ENCODE data around the gene MGAT3. TPM values are rescaled to one million over a fixed set of nuclear protein-coding genes. Genes with fewer than 3 reads are reported as not detected.

The MGAT3 gene
- polyA plus RNA-seq, 1 of the 3 experiments (the other 2 are of a cell fraction), result 0.16 TPM

DNA sequence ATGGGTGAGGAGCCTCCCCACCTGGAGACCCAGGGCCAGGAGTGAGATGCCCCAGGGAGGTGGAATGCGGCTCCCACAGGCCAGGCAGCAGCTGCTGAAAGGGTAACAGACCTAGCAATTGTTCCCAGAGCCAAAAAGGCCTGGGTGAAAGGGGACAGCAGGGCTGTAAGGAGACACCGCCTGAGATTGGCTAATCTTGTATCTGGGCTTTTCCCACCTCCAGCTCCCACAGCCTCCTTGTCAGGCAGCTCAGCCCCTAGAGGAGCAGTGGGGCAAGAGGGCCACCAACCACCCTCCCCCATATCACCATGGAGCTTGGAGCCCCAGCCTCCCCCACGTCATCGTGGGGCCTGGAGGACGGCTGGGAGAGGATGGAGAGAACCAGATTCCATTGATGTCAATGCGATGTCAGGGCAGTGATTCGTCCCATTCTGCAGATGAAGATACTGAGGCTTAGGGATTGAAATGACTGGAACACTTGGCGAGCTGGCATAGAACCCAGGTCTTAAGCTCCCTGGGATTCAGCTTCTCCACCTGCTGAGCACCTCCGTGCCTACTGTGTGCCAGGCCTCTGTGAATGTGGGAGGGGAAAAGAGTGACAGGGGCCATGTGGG, 2.9 kb upstream of the MGAT3 start:
- H3K27ac ChIP-seq (ENCODE audit: low read depth in 2 of 2, low read length in 1 of 2), result no peak overlapping the region
- no peaks in the 10 kb centered on the region for H3K79me2 ChIP-seq (ENCODE audit: insufficient read depth)
- ChIA-PET POLR2A (no interaction called here), CTCF (no interaction called here)
- TF ChIP-seq MEF2A (IDR thresholded peaks at IDR 0.05; ENCODE audit: borderline replicate concordance, low read depth), result no peak
- no peaks in the 10 kb centered on the region for H3F3A ChIP-seq (replicated peaks; ENCODE audit: insufficient read depth)
- H3K4me1 ChIP-seq (ENCODE audit: control insufficient read depth in 1 of 2, insufficient read depth in 2 of 2, low read depth in 1 of 2, low read length in 1 of 2), result peaks cover 0 to 7% of the 10 kb centered on the region in 2 experiments; a peak in 1 of 4 replicates
- H3K27me3 ChIP-seq (ENCODE audit: insufficient read depth), result no peaks in the 10 kb centered on the region; the same call in 1 of the 2 replicates
- H3K9me2 ChIP-seq, result no peaks in the 10 kb centered on the region
- H3K36me3 ChIP-seq (replicated peaks in 1 of 2; ENCODE audit: control insufficient read depth in 1 of 2, insufficient read depth in 2 of 2, low read length in 1 of 2), result no peaks in the 10 kb centered on the region
- WGBS (ENCODE audit: low lambda C conversion rate), result 81% methylated on average over 4 of the region's 9 CpGs
- H4K20me1 ChIP-seq (ENCODE audit: insufficient read depth), result no peaks in the 10 kb centered on the region
- no peak overlapping the region for H2AFZ ChIP-seq (ENCODE audit: low read depth)
- H3K4me2 ChIP-seq, result no peak overlapping the region
- no peak for DNase-seq
- H3K4me3 ChIP-seq (ENCODE audit: low read depth in 2 of 2, low read length in 1 of 2), result no peak overlapping the region
- H3K9ac ChIP-seq, result no peak overlapping the region
- H3K9me3 ChIP-seq, result no peaks in the 10 kb centered on the region

DNA sequence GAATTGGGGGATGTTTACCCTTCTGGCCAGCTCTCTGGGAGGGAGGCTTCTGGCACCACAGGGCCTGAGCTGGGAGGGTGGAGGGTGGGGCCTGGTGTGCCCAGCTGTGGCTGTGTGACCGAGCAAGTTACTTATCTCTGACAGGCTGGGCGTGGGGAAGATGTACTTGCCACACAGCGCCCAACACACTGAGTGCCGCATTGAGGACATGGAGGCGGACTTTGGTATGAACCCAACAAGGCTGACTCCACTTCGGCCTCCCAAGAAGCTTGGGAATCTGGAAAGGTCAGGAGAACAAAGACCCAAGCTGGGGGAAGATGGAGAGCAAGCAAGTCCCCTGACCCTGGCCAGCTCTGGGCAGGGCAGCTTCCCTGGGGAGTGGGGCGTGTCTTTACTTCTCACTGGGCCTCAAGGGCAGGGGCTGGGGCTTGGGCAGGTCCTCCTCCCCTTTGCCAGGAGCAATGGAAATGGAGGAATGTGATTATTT, 2.4 kb upstream of the MGAT3 start:
- ChIA-PET CTCF (no interaction called here), POLR2A (interaction anchor here (0.7 kb wide), 1 partner anchor 135 kb away, joined by 4 read pairs; the partner anchor contains the start of gene RPL3)
- Histone ChIP-seq H3K79me2 (ENCODE audit: insufficient read depth) (no peaks in the 10 kb centered on the region), H3K27me3 (ENCODE audit: insufficient read depth) (no peaks in the 10 kb centered on the region; the same call in 1 of the 2 replicates), H3K9me2 (no peaks in the 10 kb centered on the region), H3K9ac (no peak overlapping the region), H3K27ac (ENCODE audit: low read depth in 2 of 2, low read length in 1 of 2) (no peak overlapping the region), H4K20me1 (ENCODE audit: insufficient read depth) (no peaks in the 10 kb centered on the region), H3K4me3 (ENCODE audit: low read depth in 2 of 2, low read length in 1 of 2) (no peak overlapping the region), H3K4me2 (no peak overlapping the region), H3K36me3 (replicated peaks in 1 of 2; ENCODE audit: control insufficient read depth in 1 of 2, insufficient read depth in 2 of 2, low read length in 1 of 2) (no peaks in the 10 kb centered on the region), H2AFZ (ENCODE audit: low read depth) (no peak overlapping the region), H3F3A (replicated peaks; ENCODE audit: insufficient read depth) (no peaks in the 10 kb centered on the region), H3K9me3 (no peaks in the 10 kb centered on the region), H3K4me1 (ENCODE audit: control insufficient read depth in 1 of 2, insufficient read depth in 2 of 2, low read depth in 1 of 2, low read length in 1 of 2) (peaks cover 0 to 7% of the 10 kb centered on the region in 2 experiments; a peak in 1 of 4 replicates)
- TF ChIP-seq USF1 (IDR thresholded peaks at IDR 0.05; ENCODE audit: borderline replicate concordance, low read depth) (no peak), REST (IDR thresholded peaks at IDR 0.05; ENCODE audit: low read depth, low read length) (no peak), RCOR1 (IDR thresholded peaks at IDR 0.05; ENCODE audit: low read length) (no peak), YY1 (IDR thresholded peaks at IDR 0.05; ENCODE audit: low read depth) (no peak), CHD2 (IDR thresholded peaks at IDR 0.05; ENCODE audit: low read length, partially characterized antibody) (no peak), MXI1 (IDR thresholded peaks at IDR 0.05; ENCODE audit: low read depth, low read length) (no peak), FOSL2 (IDR thresholded peaks at IDR 0.05; ENCODE audit: borderline replicate concordance, low read depth) (no peak), ELF1 (IDR thresholded peaks at IDR 0.05) (no peak), TEAD4 (IDR thresholded peaks at IDR 0.05; ENCODE audit: borderline replicate concordance, insufficient read depth) (no peak), TCF12 (IDR thresholded peaks at IDR 0.05) (no peak), EP300 (IDR thresholded peaks at IDR 0.05; ENCODE audit: borderline replicate concordance in 1 of 2, low read depth in 1 of 2, low read length in 1 of 2) (no peak), SMC3 (IDR thresholded peaks at IDR 0.05; ENCODE audit: low read depth, low read length) (no peak), NRF1 (IDR thresholded peaks at IDR 0.05; ENCODE audit: low read depth, low read length) (no peak), RAD21 (IDR thresholded peaks at IDR 0.05; ENCODE audit: low read length) (no peak)
- TF ChIP-seq, protein P1, sequence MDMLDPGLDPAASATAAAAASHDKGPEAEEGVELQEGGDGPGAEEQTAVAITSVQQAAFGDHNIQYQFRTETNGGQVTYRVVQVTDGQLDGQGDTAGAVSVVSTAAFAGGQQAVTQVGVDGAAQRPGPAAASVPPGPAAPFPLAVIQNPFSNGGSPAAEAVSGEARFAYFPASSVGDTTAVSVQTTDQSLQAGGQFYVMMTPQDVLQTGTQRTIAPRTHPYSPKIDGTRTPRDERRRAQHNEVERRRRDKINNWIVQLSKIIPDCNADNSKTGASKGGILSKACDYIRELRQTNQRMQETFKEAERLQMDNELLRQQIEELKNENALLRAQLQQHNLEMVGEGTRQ (IDR thresholded peaks at IDR 0.05; ENCODE audit: borderline replicate concordance, low read depth, low read length), result no peak
- TF ChIP-seq, protein P2, sequence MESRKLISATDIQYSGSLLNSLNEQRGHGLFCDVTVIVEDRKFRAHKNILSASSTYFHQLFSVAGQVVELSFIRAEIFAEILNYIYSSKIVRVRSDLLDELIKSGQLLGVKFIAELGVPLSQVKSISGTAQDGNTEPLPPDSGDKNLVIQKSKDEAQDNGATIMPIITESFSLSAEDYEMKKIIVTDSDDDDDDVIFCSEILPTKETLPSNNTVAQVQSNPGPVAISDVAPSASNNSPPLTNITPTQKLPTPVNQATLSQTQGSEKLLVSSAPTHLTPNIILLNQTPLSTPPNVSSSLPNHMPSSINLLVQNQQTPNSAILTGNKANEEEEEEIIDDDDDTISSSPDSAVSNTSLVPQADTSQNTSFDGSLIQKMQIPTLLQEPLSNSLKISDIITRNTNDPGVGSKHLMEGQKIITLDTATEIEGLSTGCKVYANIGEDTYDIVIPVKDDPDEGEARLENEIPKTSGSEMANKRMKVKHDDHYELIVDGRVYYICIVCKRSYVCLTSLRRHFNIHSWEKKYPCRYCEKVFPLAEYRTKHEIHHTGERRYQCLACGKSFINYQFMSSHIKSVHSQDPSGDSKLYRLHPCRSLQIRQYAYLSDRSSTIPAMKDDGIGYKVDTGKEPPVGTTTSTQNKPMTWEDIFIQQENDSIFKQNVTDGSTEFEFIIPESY (IDR thresholded peaks at IDR 0.05; ENCODE audit: borderline replicate concordance, low read depth), result no peak
- TF ChIP-seq, protein P3, sequence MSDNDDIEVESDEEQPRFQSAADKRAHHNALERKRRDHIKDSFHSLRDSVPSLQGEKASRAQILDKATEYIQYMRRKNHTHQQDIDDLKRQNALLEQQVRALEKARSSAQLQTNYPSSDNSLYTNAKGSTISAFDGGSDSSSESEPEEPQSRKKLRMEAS (IDR thresholded peaks at IDR 0.05; ENCODE audit: low read depth), result no peak
- WGBS (ENCODE audit: low lambda C conversion rate), result 60% methylated on average over 1 of the region's 7 CpGs
- no peak for DNase-seq

Measured in SK-N-SH (cell line).